ENCODE results near the gene DAB1. TPM values are rescaled to one million over a fixed set of nuclear protein-coding genes. Genes with fewer than 3 reads are reported as not detected.

DAB1 gene
- polyA plus RNA-seq, 1 donor from 2014 or later: 11.4 TPM

GRCh38 chr1:57410508-57410907, 13.4 kb downstream of the DAB1 start:
- no peak for TF ChIP-seq TAF1 (IDR thresholded peaks at IDR 0.05; ENCODE audit: low read depth)
- TF ChIP-seq EP300 (conservative IDR thresholded peaks at IDR 0.05; ENCODE audit: poor library complexity, severe bottlenecking): no peak
- TF ChIP-seq RAD21 (conservative IDR thresholded peaks at IDR 0.05): no peak
- TF ChIP-seq SMC3 (conservative IDR thresholded peaks at IDR 0.05; ENCODE audit: poor library complexity): no peak
- Histone ChIP-seq H3K36me3 (ENCODE audit: insufficient read depth, low read length) (no peaks in the 10 kb centered on the region), H2AFZ (ENCODE audit: low read depth, low read length) (no peak overlapping the region), H4K20me1 (ENCODE audit: insufficient read depth) (no peaks in the 10 kb centered on the region), H3F3A (ENCODE audit: insufficient read depth, low read length, poor library complexity, severe bottlenecking) (no peaks in the 10 kb centered on the region), H3K4me2 (ENCODE audit: low read length) (no peak overlapping the region), H3K4me3 (ENCODE audit: low read length) (no peak overlapping the region), H3K79me2 (replicated peaks; ENCODE audit: insufficient read depth, low read length) (peaks cover 4% of the 10 kb centered on the region), H3K9me3 (ENCODE audit: low read length) (peaks cover 7% of the 10 kb centered on the region), H3K27me3 (ENCODE audit: insufficient read depth, low read depth, low read length) (no peaks in the 10 kb centered on the region), H3K27ac (ENCODE audit: low read length) (no peak overlapping the region), H3K9ac (ENCODE audit: low read length) (no peak overlapping the region), H3K9me2 (ENCODE audit: insufficient read depth, low read length) (no peaks in the 10 kb centered on the region)

- H3K4me2 ChIP-seq (ENCODE audit: low read length): no peak overlapping the region
- H3K36me3 ChIP-seq (ENCODE audit: insufficient read depth, low read length): no peaks in the 10 kb centered on the region
- no peak overlapping the region for H3K4me3 ChIP-seq (ENCODE audit: low read length)
- H3K9me3 ChIP-seq (ENCODE audit: low read length): peaks cover 5% of the 10 kb centered on the region
- no peaks in the 10 kb centered on the region for H3F3A ChIP-seq (ENCODE audit: insufficient read depth, low read length, poor library complexity, severe bottlenecking)
- no peak overlapping the region for H3K9ac ChIP-seq (ENCODE audit: low read length)
- no peak overlapping the region for H3K27ac ChIP-seq (ENCODE audit: low read length)
- TF ChIP-seq SMC3 (conservative IDR thresholded peaks at IDR 0.05; ENCODE audit: poor library complexity): no peak
- TF ChIP-seq CTCF (IDR thresholded peaks at IDR 0.05; ENCODE audit: poor library complexity, severe bottlenecking): no peak
- no peak for TF ChIP-seq POLR2AphosphoS5 (IDR thresholded peaks at IDR 0.05)
- no peak for TF ChIP-seq RAD21 (conservative IDR thresholded peaks at IDR 0.05)
- no peak for TF ChIP-seq EP300 (conservative IDR thresholded peaks at IDR 0.05; ENCODE audit: poor library complexity, severe bottlenecking)
- no peak for TF ChIP-seq REST (IDR thresholded peaks at IDR 0.05; ENCODE audit: borderline replicate concordance)
- TF ChIP-seq TAF1 (IDR thresholded peaks at IDR 0.05; ENCODE audit: low read depth): no peak
- no peak for TF ChIP-seq EZH2 (IDR thresholded peaks at IDR 0.05; ENCODE audit: borderline replicate concordance, insufficient read depth, low read length, poor library complexity, severe bottlenecking)
- TF ChIP-seq MXI1 (conservative IDR thresholded peaks at IDR 0.05; ENCODE audit: poor library complexity, severe bottlenecking): no peak
- H3K27me3 ChIP-seq (ENCODE audit: insufficient read depth, low read depth, low read length): no peaks in the 10 kb centered on the region
- H4K20me1 ChIP-seq (ENCODE audit: insufficient read depth): no peaks in the 10 kb centered on the region
- no peak overlapping the region for H2AFZ ChIP-seq (ENCODE audit: low read depth, low read length)
- no peaks in the 10 kb centered on the region for H3K79me2 ChIP-seq (replicated peaks; ENCODE audit: insufficient read depth, low read length)
- no peaks in the 10 kb centered on the region for H3K9me2 ChIP-seq (ENCODE audit: insufficient read depth, low read length)
Measured at GRCh38 chr1:57407928-57408327, 15.9 kb downstream of the DAB1 start.

Data from neural cell (in vitro differentiated cells).